HG03354 (cell line): Measurements from ENCODE around the gene SGTA.

ENCODE experiments used
- ATAC-seq: cut with Tn5 transposase; IDR thresholded peaks from one replicate; pipeline ENCODE4 v1.9.1; 2021; ENCODE audit warnings: mild to moderate bottlenecking; ENCODE audit not compliant: unreplicated experiment, poor library complexity, severe bottlenecking

Gene SGTA

GRCh38 chr19:2732157-2732725 is 50.8 kb downstream of the SGTA start:
- no peak for ATAC-seq

- ATAC-seq = no peak
Measured at GRCh38 chr19:2731181-2731995, 51.7 kb downstream of the SGTA start.

GRCh38 chr19:2729943-2730818 is 52.9 kb downstream of the SGTA start:
- no peak for ATAC-seq

- ATAC-seq = no peak
Measured at GRCh38 chr19:2728783-2729387, 54.2 kb downstream of the SGTA start.

GRCh38 chr19:2727640-2727944 is 55.5 kb downstream of the SGTA start:
- no peak for ATAC-seq

GRCh38 chr19:2726904-2727639 is 56.0 kb downstream of the SGTA start:
- no peak for ATAC-seq

GRCh38 chr19:2726160-2726855 is 56.8 kb downstream of the SGTA start:
- no peak for ATAC-seq

GRCh38 chr19:2724148-2724557 is 58.9 kb downstream of the SGTA start:
- no peak for ATAC-seq

- ATAC-seq = no peak
Measured at GRCh38 chr19:2723747-2724146, 59.3 kb downstream of the SGTA start.

- no peak for ATAC-seq
Measured at GRCh38 chr19:2723345-2723715, 59.7 kb downstream of the SGTA start.

GRCh38 chr19:2722541-2723344 is 60.3 kb downstream of the SGTA start:
- ATAC-seq = no peak

- ATAC-seq = no peak
Measured at GRCh38 chr19:2721570-2722540, 61.2 kb downstream of the SGTA start.

GRCh38 chr19:2720777-2721569 is 62.1 kb downstream of the SGTA start, which contains the start of gene DIRAS1:
DIRAS1 (minus strand) TSS chr19:2721372; CDS start chr19:2717806, 3,566 bp downstream.
- no peak for ATAC-seq

GRCh38 chr19:2719920-2720776 is 62.9 kb downstream of the SGTA start:
- ATAC-seq = no peak

- ATAC-seq = no peak
Measured at GRCh38 chr19:2719232-2719735, 63.8 kb downstream of the SGTA start.
